NCI-H146 (cell line): ENCODE measurements around the gene LGR6.
"Not testable (repeated sequence)": the region's sequence is repeated elsewhere in the genome, so short reads cannot be mapped to it uniquely, and the experiment has no call there.

Source experiments
- DNase-seq: peaks from one replicate; lab custom pipeline; 2025; lab: John Stamatoyannopoulos, UW

Gene LGR6

DNA sequence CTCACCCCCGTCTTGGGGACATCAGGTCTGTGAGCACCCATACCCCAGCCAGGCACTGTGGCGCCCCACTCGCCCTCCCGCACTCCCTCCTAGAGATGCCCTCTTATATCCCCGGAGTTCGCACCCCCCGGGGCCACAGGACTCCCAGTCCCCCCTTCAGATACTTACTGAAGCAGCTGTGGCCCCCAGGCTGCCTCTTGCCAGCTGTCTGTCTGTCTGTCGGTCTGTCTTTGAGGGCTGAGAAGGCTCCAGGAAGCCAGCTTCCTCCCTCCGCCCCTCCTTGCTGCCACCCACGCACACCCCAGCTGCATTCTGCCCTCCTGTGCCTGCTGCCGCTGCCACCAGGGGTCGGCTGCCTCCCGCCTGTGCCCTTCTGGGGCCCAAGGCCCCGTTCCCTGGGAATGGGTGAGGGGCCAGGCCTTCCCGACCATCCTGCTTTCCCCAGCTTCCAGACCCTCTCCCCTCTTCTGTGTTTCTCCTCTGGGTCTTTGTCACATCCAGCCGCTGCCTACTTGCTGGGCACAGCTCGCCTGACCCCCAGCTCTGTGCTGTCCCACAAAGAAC, 33.1 kb upstream of the LGR6 start, which contains the start of gene PTPN7:
PTPN7 (minus strand) TSS at position 226 of the 564 bp plus-strand sequence. CDS start 1,200 bp downstream, outside the sequence.
- no peak for DNase-seq

DNA sequence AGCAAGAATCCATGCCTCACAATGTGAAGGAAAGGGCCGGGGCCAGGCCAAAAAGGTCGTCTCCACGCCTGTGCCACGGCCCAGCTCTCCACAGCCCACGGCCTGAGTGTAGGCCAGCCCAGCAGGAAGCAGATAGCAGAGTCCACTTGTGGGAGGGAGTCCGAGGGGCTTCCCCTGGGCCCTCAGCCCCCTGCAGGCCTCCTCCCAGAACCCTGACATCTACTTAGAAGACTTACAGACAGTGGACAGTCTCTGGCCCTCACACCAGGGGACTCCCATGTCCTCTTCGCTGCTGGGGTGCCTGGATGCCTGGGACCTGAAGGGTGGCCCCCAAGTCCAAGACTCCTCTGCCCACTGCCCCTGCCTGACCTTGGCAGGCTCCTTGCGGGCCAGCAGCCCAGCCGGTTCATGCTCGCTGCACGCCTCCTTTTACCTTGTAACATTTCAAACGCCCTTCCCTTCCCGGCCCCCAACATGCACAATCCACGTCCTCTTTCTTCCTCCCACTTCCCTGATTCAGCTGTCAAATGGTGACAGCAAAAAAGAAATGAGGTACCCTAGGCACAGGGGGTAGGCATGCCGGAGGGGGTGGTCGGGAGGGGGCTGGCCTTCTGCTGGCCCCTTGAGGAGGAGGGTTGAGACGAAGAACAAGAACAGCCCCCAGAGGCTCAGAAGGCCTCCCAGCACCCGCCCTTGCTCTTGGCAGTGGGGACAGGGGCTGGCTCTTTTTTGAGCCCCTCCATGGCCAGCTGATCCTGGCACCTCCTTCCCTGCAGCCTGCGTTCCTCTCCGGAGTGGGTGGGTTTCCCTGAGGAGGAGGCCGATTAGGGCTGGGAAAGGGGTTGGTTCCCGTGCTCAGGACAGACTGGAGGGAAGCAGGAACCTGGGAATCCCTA, 32.2 kb upstream of the LGR6 start:
- DNase-seq = no peak

DNA sequence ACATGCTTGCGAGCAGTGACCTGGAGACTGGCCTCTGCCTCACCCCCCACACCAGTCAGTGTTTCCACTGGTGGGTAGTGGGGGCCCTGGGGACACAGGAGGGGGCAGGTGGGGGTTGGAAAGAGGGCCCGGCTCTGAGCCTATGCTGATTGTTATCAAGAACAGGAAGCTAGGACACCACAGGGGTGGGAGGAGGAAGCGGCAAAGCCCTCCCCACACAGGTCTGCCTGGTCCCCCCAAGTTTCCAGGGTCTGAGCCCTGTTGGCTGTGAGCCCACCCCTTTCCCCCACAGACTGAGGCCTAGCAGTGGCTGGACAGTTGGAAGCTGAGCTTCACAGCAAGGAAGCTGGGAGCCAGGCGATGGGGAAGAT, 31.6 kb upstream of the LGR6 start:
- no peak for DNase-seq

DNA sequence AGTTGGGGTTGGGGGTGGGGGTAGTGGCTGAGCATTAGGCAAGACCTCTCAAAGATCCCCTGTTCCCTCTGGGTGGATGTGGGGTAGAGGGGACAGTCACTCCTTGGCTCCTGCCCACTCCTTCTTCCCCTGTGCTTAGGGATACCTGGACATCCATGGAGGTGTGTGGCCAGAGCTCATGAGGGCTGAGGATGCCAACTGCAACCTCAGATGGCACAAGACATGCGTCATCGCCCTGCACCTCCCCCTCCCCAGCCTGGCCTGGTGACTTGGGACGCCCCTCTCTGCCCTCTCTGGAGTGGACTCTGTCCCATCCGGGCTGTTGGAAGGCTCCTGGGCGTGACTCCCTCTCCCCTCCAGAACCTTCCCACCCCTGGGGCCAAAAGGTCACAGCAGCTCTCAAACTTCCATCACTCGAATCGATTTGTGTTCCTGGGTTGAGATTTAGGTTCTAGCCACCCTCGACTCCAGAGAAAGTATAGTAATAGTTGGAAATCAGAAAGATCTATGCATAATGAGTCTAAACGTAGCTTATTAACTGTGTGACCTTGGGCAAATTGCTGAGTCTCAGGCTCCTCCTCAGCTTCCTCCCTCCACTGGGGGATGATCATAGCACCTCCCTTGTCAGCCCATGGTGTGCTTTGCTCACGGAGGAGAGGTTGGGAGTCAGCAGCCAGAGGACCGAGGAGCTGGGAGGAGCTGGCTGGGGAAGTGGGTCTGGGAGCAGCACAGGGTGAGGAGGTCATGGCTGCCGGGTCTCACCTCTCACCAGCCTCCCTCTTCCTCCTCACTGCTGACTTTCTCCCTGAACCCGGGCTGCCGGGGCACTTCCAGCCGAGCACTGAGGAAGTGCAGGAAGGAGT, 30.9 kb upstream of the LGR6 start:
- no peak for DNase-seq

DNA sequence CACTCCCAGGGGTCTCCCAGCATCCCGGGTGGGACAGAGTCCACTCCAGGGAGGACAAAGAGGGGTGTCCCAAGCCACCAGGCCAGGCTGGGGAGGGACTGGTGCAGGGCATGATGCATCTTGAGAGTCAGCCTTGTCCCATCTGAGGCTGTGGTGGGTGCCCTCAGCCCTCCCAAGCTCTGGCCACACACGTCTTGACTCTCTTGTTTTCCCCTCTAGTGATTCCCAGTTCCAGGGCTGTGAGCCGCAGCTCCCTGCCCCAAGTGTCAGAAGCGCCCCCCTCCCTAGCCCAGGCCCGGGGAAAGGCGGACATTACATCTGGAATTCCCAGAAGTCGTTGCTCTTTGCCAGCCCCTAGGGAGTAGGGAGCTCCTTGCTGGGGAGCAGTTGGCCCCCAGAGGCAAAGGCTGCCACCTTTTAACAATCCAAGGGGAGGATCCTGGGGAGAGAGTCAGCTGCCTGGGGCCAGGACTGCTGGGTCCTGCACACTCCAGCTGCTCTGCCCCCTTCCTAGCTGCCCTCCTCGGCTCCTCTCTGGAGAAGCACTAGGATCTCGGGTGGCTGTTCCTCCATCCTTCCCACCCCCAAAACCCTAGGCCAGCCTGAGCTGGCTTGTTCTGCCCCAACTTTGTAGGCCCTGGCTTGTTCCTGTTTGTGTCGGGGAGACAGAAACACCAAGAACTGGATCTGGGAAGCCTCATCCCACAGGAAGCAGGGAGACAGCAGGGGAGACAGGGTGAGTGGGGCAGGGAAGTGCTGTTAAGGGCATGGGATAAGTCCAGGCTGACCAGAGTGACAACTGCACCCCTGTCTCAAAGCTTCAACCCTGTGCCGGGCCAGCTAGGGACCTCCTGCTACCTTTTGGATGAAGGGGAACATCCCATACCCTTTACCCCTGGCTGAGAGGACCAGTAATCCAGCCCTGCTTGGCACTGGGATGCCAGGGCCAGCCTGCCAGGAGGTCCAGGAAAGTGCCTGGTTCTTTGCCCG, 30.0 kb upstream of the LGR6 start:
- no peak for DNase-seq

DNA sequence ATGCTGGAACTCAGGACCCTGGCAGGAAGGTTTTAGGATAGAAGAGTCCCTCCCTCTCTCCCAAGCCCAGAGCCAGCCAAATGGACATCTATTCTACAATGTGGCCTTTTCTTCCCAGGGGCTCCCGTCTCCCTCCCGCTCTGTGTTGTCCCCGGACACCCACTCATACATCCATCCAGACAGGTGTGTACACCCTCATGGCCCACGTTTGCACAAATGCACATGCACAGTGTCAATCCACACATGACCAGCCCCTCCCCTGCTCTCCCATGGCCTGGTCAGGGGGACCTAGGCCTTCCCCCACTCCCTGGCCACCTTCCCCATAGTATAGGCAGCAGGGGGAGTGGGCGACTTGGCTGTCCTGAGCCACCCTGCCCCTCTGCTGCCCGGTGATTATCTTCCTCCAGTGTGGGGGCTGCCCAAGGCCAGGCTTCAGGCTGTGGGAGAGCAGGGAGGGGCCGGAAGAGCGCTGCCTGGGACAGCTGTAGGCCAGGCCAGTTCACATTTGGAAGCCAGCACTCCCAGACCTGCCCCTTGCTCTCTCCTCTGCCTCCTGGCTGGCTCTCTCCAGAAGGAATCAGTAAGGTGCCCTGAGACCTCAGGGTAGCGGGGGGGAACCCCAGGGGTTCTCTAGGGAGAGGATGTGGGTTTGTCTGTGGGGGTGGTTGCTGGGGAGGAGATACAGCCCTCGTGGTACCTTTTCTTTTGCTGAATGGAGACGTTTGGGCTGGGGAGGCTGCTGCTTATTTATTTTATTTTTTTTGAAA, 29.1 kb upstream of the LGR6 start:
- DNase-seq = no peak

DNA sequence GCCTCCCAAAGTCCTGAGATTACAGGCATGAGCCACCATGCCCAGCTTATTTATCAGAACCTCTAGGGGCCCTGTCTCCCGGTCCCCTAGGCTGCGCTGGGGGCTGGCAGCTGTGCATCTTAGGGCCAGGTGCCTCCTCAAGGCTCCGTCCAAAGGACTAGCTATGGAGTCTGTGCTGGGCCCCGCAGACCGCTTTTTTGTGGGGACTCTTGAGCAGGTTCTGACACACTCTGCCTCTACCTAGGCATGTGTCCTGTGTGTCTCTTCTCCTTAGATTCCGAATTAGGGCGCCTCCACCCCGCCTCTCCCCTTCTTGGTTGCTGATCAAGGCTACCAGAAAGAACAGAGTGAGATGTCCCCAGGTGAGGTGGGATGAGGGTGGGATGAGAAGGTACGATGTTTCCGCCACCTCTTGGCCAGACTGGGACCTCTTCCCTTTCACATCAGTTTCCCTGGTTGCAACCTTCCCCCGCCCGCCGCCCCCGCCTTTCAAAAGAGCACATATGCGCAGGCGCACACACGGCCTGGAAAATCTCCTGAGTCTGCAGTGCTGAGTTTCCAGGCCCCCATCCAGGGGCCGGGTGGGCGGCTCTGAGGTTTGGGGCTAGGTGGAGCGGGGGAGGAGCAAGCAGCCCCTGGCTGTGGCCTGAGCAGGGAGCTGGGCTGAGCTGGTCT, 28.2 kb upstream of the LGR6 start:
- no peak for DNase-seq

DNA sequence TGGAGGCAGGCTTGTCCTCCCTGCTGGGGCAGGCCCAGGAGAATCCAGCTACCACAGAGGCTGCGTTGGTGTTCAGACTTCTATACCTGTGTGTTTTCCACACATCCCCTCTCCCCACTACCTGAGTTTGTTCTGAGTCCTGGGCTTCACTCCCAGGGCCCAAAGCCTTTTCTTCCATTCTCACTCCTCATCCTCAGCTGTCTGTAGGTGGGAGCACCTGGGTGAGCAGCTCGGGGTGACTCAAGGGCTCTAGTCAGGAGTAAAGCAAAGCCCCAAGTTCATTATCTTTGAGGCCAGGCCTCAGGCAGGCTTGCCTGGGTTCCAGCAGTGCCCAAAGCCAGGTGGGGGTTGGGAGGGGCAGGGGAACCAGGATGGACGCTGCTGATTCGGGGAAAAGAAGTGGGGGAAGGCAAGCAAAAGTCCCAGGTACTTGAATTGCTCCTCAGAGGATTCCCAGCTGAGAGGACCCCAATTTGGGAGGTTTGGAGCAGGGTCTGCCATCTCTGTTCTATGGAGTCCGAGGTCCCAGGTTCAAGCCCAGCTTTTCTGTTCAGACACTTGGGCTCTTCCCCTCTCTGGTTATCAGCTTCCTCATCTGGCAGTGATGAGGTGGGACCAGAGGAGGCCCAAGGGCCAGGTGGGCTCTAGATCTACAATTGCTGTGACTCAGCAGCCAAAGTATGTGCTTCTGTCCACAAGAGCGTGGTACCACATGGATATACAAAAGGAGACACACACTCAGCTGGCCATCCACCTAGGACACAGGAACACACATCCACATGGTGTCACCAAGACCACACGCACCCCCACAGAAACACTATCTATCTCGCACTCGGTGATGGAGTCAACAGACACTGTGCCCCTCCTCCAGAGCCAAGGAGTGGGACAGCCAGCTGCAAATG, 27.4 kb upstream of the LGR6 start:
- no peak for DNase-seq

DNA sequence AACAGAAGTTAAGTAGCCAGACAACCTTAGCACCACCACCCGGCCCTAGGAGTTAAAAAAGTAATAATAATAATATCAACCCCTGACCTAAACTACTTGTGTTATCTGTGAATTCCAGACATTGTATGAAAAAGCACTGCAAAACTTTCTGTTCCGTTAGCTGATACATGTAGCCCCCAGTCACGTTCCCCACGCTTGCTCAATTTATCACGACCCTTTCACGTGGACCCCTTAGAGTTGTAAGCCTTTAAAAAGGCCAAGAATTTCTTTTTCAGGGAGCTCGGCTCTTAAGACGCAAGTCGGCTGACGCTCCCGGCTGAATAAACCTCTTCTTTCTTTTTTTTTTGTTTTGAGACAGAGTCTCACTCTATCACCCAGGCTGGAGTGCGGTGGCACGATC, 26.5 kb upstream of the LGR6 start:
- not testable (repeated sequence) for DNase-seq

DNA sequence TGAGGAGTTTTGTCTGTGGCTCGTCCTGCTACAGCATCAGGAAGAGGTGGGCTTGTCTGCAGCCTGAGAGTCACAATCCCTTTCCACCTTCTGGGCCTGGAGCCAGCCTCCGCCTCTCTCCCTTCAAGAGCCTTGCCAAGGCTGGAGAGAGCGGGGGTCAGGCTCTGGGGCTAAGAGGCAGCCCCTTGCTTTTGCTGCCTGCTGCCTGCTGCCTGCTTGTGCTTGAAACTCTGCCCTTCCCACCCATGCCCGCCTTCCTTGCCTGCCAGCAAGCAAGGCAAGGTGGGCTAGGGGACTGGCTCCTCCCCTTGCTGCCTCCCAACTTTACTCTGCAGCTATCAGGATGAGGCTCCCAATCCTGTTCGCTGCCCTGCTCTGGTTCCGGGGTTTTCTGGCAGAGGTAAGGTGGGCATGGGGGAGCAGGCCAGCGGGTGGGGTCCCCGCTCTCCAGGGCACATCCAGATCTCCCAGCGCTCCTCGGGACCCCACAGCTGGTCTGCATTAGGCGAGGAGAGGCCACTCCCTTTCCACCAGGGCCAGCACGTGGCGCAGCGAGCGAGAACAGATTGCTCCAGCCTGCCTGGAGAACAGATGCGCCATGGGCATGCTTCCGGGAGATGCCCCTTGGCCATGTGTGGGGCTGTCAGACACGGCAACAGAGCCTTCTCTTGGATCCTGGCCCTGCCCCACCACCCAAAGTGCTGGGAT, 25.7 kb upstream of the LGR6 start:
- no peak for DNase-seq

DNA sequence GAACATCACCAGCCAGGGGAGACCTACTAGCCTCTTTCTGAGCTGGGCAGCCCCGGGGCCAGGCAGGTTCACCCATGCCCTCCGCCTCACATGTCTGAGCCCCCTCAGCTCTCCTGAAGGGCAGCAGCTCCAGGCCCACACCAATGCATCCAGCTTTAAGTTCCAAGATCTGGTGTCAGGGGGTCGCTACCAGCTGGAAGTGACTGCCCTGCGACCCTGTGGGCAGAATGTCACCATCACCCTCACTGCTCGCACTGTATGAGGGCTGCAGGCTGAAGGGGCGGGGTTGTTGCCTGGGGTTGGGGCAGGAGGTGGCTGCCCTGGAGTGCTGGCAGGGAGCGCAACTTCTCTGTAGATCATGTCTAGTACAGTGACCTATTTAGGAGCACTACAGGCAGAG, 24.7 kb upstream of the LGR6 start:
- DNase-seq = no peak

DNA sequence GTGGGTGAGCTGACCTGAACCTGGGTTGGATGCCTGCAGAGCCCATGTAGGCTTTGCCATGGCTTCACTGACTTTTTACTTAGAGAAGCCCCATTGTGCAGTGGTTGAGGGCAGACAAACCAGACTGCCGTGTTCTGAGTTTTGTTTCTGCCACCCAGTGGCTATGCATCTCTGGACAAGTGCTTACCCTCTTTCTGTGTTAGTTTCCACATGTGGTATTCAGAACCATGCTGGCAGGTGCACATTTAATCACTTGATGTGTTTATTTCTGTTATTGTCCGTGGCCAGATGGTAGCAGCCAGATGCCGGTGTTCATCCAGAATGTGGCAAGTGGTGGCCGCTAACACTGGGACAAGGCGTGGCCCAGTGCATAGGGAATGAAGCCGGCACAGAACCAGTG, 22.9 kb upstream of the LGR6 start:
- DNase-seq = peak; percentile 41

DNA sequence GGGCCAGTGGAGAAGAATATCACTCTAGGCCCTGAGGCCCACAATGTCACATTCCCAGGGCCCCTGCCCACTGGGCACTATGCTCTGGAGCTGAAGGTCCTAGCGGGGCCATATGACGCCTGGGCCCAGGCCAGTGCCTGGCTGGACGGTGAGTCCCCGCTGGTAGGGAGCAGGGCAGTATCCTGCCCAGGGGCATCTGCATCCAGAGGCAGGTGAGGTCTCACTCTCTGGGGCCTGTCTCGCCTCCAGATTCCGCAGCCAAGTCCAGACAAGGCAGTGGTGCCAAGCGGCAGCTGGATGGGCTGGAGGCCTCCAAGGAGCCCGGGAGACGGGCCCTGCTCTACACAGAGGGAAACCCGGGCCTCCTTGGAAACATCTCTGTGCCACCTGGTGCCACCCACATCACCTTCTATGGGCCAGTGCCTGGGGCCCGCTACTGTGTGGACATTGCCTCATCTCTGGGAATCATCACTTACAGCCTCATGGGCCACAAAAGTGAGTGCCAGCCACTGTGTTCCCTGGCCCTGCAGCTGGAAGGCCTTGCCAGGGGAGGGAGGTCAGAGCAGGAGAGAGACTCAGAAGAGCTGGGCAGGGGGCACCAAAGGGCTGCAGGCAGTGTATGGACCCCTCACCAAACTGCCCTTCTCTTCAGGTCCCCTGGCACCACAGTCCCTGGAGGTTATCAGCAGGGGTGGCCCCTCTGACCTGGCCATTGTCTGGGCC, 22.1 kb upstream of the LGR6 start:
- DNase-seq = no peak

DNA sequence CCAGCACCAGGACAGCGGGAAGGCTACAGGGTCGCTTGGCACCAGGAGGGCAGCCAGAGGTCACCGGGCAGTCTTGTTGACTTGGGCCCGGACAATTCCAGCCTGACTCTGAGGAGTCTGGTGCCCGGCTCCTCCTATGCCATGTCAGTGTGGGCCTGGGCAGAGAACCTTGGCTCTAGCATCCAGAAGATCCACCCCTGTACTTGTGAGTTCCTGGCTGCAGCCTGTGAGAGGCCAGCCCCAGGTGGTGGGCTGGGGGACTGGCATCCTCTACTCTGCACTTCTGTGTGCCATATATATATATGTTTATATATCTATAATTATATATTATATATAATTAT, 21.6 kb upstream of the LGR6 start:
- DNase-seq = no peak

DNA sequence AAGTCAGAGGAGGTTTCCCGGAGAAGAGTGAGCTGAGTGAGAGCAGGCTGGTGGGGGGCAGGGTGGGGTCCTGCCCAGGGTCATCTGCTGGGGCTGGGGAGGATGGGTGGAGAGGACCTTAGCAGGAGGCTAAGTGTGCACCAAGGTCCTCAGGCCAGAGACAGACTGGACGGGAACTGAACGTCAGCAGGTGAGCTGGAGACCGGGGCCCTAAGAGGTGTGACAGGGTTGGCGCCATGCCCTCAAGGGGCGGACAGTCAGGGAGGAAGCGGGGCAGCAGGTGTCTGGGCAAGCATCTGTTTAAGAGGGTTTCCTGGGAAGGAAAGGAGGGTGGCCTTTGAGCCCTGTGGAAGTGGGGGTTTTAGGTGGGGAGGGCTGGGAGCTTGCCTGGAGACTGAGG, 19.6 kb upstream of the LGR6 start:
- DNase-seq = no peak

DNA sequence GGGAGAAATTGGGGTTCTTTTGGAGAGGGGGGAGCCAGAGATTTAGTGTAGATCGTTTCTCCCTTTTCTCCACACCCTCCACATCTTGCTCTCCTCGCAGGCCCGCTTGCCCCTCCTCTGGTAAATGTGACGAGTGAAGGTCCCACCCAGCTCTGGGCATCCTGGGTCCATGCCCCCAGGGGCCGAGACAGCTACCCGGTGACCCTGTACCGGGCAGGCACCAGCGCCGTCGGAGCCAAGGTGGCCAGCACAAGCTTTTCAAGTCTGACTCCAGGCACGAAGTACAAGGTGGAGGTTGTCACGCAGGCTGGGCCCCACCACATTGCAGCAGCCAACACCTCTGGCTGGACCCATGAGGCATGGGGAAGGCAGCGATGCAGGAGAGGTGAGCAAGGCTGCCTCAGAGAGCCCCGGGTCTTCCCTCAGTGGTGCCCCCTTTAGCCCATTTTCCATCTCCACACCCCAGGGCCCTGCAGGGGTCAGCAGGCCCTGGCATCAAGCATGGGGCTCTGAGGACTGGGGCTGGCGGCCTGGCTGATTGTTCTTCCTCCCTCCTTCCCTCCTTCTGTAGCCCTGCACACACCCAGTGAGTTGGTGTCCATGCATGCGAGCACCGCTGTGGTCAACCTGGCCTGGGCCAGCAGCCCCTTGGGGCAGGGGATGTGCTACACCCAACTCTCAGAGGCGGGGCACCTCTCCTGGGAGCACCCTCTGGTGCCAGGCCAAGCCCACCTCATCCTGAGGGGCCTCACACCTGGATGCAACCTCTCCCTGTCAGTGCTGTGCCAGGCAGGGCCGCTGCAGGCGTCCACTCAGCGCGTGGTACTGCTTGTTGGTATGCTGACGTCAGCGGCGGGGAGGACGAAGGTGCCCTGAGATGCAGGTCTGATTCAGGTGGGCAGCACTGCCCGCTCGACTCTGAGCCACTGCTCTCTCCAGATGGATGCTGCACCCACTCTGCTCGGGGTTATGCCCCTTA, 16.4 kb upstream of the LGR6 start:
- DNase-seq = no peak
